ENCODE measurements around the gene LUZP4. TPM values are rescaled to one million over a fixed set of nuclear protein-coding genes. Genes with fewer than 3 reads are reported as not detected.

Gene LUZP4
- total RNA-seq: not detected

GRCh38 chrX:115289465-115289864 is at the start of gene LUZP4:
Gene LUZP4 (plus strand): TSS chrX:115289715. CDS start chrX:115289760, 45 bp downstream.
- no peak for ATAC-seq (ENCODE audit: low FRiP score)
- no peak for TF ChIP-seq CTCF (IDR thresholded peaks at IDR 0.05)
- no peak for DNase-seq (ENCODE audit: low spot score)

GRCh38 chrX:115251458-115252233 is 37.9 kb upstream of the LUZP4 start:
- ATAC-seq (ENCODE audit: low FRiP score) (no peak), DNase-seq (ENCODE audit: low spot score) (no peak)
- TF ChIP-seq CTCF (IDR thresholded peaks at IDR 0.05): no peak

- ATAC-seq (ENCODE audit: low FRiP score) (no peak), DNase-seq (ENCODE audit: low spot score) (no peak)
- no peak for TF ChIP-seq CTCF (IDR thresholded peaks at IDR 0.05)
Measured at GRCh38 chrX:115255003-115255402, 34.5 kb upstream of the LUZP4 start.

GRCh38 chrX:115257711-115258110 is 31.8 kb upstream of the LUZP4 start:
- TF ChIP-seq CTCF (IDR thresholded peaks at IDR 0.05): no peak
- ATAC-seq (ENCODE audit: low FRiP score) (no peak), DNase-seq (ENCODE audit: low spot score) (no peak)

- no peak for ATAC-seq (ENCODE audit: low FRiP score)
- no peak for TF ChIP-seq CTCF (IDR thresholded peaks at IDR 0.05)
- no peak for DNase-seq (ENCODE audit: low spot score)
Measured at GRCh38 chrX:115259238-115259875, 30.2 kb upstream of the LUZP4 start.

GRCh38 chrX:115260330-115260729 is 29.2 kb upstream of the LUZP4 start:
- no peak for TF ChIP-seq CTCF (IDR thresholded peaks at IDR 0.05)
- ATAC-seq (ENCODE audit: low FRiP score) (no peak), DNase-seq (ENCODE audit: low spot score) (no peak)

GRCh38 chrX:115261148-115261547 is 28.4 kb upstream of the LUZP4 start:
- ATAC-seq (ENCODE audit: low FRiP score) (no peak), DNase-seq (ENCODE audit: low spot score) (no peak)
- no peak for TF ChIP-seq CTCF (IDR thresholded peaks at IDR 0.05)
